HEK293 (cell line): ENCODE data around the gene FAM13B.

Source experiments
- CTCF ChIA-PET: fragments of 350-600 bp; formaldehyde crosslinking; extraction: SDS; loops from one replicate; lab custom pipeline; 2021; ENCODE audit warnings: antibody characterized with exemption; lab: Yijun Ruan, JAX
- POLR2A ChIA-PET: fragments of 300-600 bp; formaldehyde crosslinking; extraction: SDS; loops from one replicate; lab custom pipeline; 2020; ENCODE audit warnings: antibody characterized with exemption, inconsistent platforms; lab: Yijun Ruan, JAX
- H3K27ac ChIP-seq: fragments of 200-500 bp; sonication (Bioruptor generic); 2 replicates; pipeline ENCODE4 v1.5.1; 2014; ENCODE audit warnings: low read depth, low read length, control low read depth, inconsistent platforms; ENCODE audit errors: extremely low read depth
- H3K36me3 ChIP-seq, 2 experiments: fragments of 200-500 bp in 1 of 2; sonication (Bioruptor generic) in 1 of 2; 1 replicate in 1 of 2; 2 replicates in 1 of 2; pipeline ENCODE4 v1.5.1; 2014 to 2017; ENCODE audit warnings: inconsistent platforms in 2 of 2, low read length in 2 of 2; ENCODE audit not compliant: control insufficient read depth in 2 of 2, insufficient read depth in 1 of 2
- H3K4me1 ChIP-seq: fragments of 200-500 bp; sonication (Bioruptor generic); 2 replicates; pipeline ENCODE4 v1.5.1; 2014; ENCODE audit warnings: mild to moderate bottlenecking, low read length, inconsistent platforms; ENCODE audit not compliant: control insufficient read depth, insufficient read depth
- H3K4me3 ChIP-seq: 2 replicates; pipeline ENCODE4 v1.5.1; 2011; ENCODE audit warnings: low read depth, mild to moderate bottlenecking, control low read depth, low read length, moderate library complexity
- H3K9me3 ChIP-seq: fragments of 200-500 bp; sonication (Bioruptor generic); 2 replicates; pipeline ENCODE4 v1.5.1; 2014; ENCODE audit warnings: low read depth, low read length, inconsistent platforms; ENCODE audit not compliant: control insufficient read depth, insufficient read depth
- PRDM10 ChIP-seq: fragments of 450-650 bp; formaldehyde crosslinking; IDR thresholded peaks from 2 replicates; pipeline ENCODE4 v1.5.1; 2016; ENCODE audit warnings: missing biosample characterization, missing genetic modification characterization
- PRDM4 ChIP-seq: fragments of 450-650 bp; formaldehyde crosslinking; IDR thresholded peaks from 2 replicates; pipeline ENCODE4 v1.5.1; 2017; ENCODE audit warnings: missing biosample characterization, missing genetic modification characterization
- SP7 ChIP-seq: fragments of 450-650 bp; formaldehyde crosslinking; IDR thresholded peaks from 2 replicates; pipeline ENCODE4 v1.5.1; 2016; ENCODE audit warnings: missing biosample characterization, missing genetic modification characterization
- WT1 ChIP-seq: fragments of 450-650 bp; formaldehyde crosslinking; IDR thresholded peaks from 2 replicates; pipeline ENCODE4 v1.5.1; 2016; ENCODE audit warnings: missing biosample characterization, missing genetic modification characterization
- ZFP41 ChIP-seq: fragments of 450-650 bp; formaldehyde crosslinking; IDR thresholded peaks from 2 replicates; pipeline ENCODE4 v1.5.1; 2016; ENCODE audit warnings: missing biosample characterization, missing genetic modification characterization, borderline replicate concordance
- ZIC2 ChIP-seq: fragments of 450-650 bp; formaldehyde crosslinking; IDR thresholded peaks from 2 replicates; pipeline ENCODE4 v1.5.1; 2016; ENCODE audit warnings: missing biosample characterization, missing genetic modification characterization
- ZNF214 ChIP-seq: fragments of 450-650 bp; formaldehyde crosslinking; IDR thresholded peaks from 2 replicates; pipeline ENCODE4 v1.5.1; 2017; ENCODE audit warnings: missing biosample characterization, mild to moderate bottlenecking, missing genetic modification characterization, borderline replicate concordance
- ZNF239 ChIP-seq: fragments of 450-650 bp; formaldehyde crosslinking; IDR thresholded peaks from 2 replicates; pipeline ENCODE4 v1.5.1; 2016; ENCODE audit warnings: missing biosample characterization, missing genetic modification characterization
- ZNF274 ChIP-seq, 2 experiments: fragments of 200-500 bp in 1 of 2; fragments of 450-650 bp in 1 of 2; sonication (Bioruptor generic) in 1 of 2; formaldehyde crosslinking in 1 of 2; IDR thresholded peaks; 2 replicates each; pipeline versions ENCODE4 v1.5.1 to v1.6.1; 2014 to 2016; ENCODE audit warnings: borderline replicate concordance in 1 of 2, inconsistent platforms in 1 of 2, low read length in 1 of 2, missing biosample characterization in 1 of 2, missing genetic modification characterization in 1 of 2
- ZNF324 ChIP-seq: fragments of 450-650 bp; formaldehyde crosslinking; IDR thresholded peaks from 2 replicates; pipeline ENCODE4 v1.5.1; 2016; ENCODE audit warnings: missing biosample characterization, missing genetic modification characterization
- ZNF354C ChIP-seq: fragments of 450-650 bp; formaldehyde crosslinking; IDR thresholded peaks from 2 replicates; pipeline ENCODE4 v1.5.1; 2016; ENCODE audit warnings: missing biosample characterization, missing genetic modification characterization, low read depth, borderline replicate concordance
- ZNF394 ChIP-seq: fragments of 450-650 bp; formaldehyde crosslinking; IDR thresholded peaks from 2 replicates; pipeline ENCODE4 v1.5.1; 2016; ENCODE audit warnings: missing biosample characterization, missing genetic modification characterization, mild to moderate bottlenecking, moderate library complexity, borderline replicate concordance
- ZNF514 ChIP-seq: fragments of 450-650 bp; formaldehyde crosslinking; IDR thresholded peaks from 2 replicates; pipeline ENCODE4 v1.5.1; 2016; ENCODE audit warnings: missing biosample characterization, missing genetic modification characterization
- ZNF585B ChIP-seq: fragments of 450-650 bp; formaldehyde crosslinking; IDR thresholded peaks from 2 replicates; pipeline ENCODE4 v1.5.1; 2016; ENCODE audit warnings: missing biosample characterization, missing genetic modification characterization
- ZNF600 ChIP-seq: fragments of 450-650 bp; formaldehyde crosslinking; IDR thresholded peaks from 2 replicates; pipeline ENCODE4 v1.5.1; 2016; ENCODE audit warnings: missing biosample characterization, missing genetic modification characterization
- ZNF639 ChIP-seq: fragments of 450-650 bp; formaldehyde crosslinking; IDR thresholded peaks from 2 replicates; pipeline ENCODE4 v1.5.1; 2016; ENCODE audit warnings: missing biosample characterization, missing genetic modification characterization
- ZNF707 ChIP-seq: fragments of 450-650 bp; formaldehyde crosslinking; IDR thresholded peaks from 2 replicates; pipeline ENCODE4 v1.5.1; 2016; ENCODE audit warnings: missing biosample characterization, missing genetic modification characterization
- ZNF768 ChIP-seq: fragments of 450-650 bp; formaldehyde crosslinking; IDR thresholded peaks from 2 replicates; pipeline ENCODE4 v1.5.1; 2018; ENCODE audit warnings: missing biosample characterization, mild to moderate bottlenecking, missing genetic modification characterization
- ZNF791 ChIP-seq: fragments of 450-650 bp; formaldehyde crosslinking; IDR thresholded peaks from 2 replicates; pipeline ENCODE4 v1.5.1; 2016; ENCODE audit warnings: missing biosample characterization, missing genetic modification characterization
- TF ChIP-seq, protein P1 (sequence below): fragments of 450-650 bp; formaldehyde crosslinking; IDR thresholded peaks from 2 replicates; pipeline ENCODE4 v1.5.1; 2016; ENCODE audit warnings: missing biosample characterization, missing genetic modification characterization, low read depth

FAM13B gene

DNA sequence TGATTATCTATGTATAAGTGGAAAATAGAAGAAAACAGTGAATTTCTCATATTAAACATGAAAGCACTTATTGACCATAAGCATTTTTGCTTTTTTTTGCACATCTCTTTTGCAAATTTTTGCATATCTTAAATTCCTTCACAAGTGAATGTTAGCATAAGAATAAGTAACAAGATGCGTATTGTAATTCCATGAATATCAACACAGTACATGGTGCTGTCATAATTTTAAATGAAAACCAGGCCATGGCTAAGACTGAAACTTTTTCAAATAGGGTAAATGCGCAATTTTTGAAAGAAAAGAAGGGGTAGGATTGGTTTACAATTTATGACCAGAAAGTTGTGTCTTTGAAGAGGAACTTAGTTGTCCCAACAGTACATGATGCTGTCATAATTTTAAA is 17.0 kb downstream of the FAM13B start:
- TF ChIP-seq ZNF600 (tag by site-specific recombination): no peak
- TF ChIP-seq WT1: no peak
- TF ChIP-seq SP7 (tag by site-specific recombination): no peak
- TF ChIP-seq ZNF214 (tag by site-specific recombination): no peak
- TF ChIP-seq ZNF791 (tag by site-specific recombination): no peak
- no peak for TF ChIP-seq ZNF707 (tag by site-specific recombination)
- TF ChIP-seq ZNF324 (tag by site-specific recombination): no peak
- no peak for TF ChIP-seq ZIC2
- TF ChIP-seq ZFP41 (tag by site-specific recombination): no peak
- no peak for TF ChIP-seq ZNF354C (tag by site-specific recombination)
- no peak for TF ChIP-seq ZNF514 (tag by site-specific recombination)
- TF ChIP-seq ZNF274 (IDR thresholded peaks at IDR 0.05; ENCODE audit: low read length): no peak
- TF ChIP-seq ZNF274 (tag by site-specific recombination; IDR thresholded peaks at IDR 0.05; ENCODE audit: borderline replicate concordance): no peak
- TF ChIP-seq ZNF239 (tag by site-specific recombination): no peak
- TF ChIP-seq PRDM10 (tag by site-specific recombination): no peak
- no peak for TF ChIP-seq ZNF768 (tag by site-specific recombination)
- TF ChIP-seq ZNF394: no peak
- TF ChIP-seq, protein P1, sequence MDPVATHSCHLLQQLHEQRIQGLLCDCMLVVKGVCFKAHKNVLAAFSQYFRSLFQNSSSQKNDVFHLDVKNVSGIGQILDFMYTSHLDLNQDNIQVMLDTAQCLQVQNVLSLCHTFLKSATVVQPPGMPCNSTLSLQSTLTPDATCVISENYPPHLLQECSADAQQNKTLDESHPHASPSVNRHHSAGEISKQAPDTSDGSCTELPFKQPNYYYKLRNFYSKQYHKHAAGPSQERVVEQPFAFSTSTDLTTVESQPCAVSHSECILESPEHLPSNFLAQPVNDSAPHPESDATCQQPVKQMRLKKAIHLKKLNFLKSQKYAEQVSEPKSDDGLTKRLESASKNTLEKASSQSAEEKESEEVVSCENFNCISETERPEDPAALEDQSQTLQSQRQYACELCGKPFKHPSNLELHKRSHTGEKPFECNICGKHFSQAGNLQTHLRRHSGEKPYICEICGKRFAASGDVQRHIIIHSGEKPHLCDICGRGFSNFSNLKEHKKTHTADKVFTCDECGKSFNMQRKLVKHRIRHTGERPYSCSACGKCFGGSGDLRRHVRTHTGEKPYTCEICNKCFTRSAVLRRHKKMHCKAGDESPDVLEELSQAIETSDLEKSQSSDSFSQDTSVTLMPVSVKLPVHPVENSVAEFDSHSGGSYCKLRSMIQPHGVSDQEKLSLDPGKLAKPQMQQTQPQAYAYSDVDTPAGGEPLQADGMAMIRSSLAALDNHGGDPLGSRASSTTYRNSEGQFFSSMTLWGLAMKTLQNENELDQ (tag by site-specific recombination): no peak
- no peak for TF ChIP-seq PRDM4 (tag by site-specific recombination)
- TF ChIP-seq ZNF639 (tag by site-specific recombination): no peak
- TF ChIP-seq ZNF585B (tag by site-specific recombination): no peak
- ChIA-PET CTCF (interaction anchor here (1.0 to 2.4 kb wide), 3 partner anchors 19 to 20 kb away, joined by 3 to 11 read pairs (median 3); no protein-coding TSS in a partner anchor), POLR2A (interaction anchor here (0.5 kb wide), 1 partner anchor 14 kb away, joined by 5 read pairs; no protein-coding TSS in a partner anchor)
- Histone ChIP-seq H3K27ac (no peak overlapping the region), H3K36me3 (peaks cover 40 to 68% of the 10 kb centered on the region in 2 experiments), H3K9me3 (no peaks in the 10 kb centered on the region), H3K4me3 (no peak overlapping the region), H3K4me1 (no peaks in the 10 kb centered on the region)
